OCI-M1 (cell line): ENCODE results near the gene PSMG3.

ENCODE experiments used
- DNase-seq: peaks from one replicate; lab custom pipeline; 2025; lab: John Stamatoyannopoulos, UW

Gene PSMG3

GRCh38 chr7:1569833-1570632 lies at the start of gene PSMG3:
Gene PSMG3, minus strand, starts transcription at chr7:1570032. Its CDS starts 693 bp downstream, at chr7:1569339.
- peak; percentile 87 for DNase-seq

- no peak for DNase-seq
Measured at GRCh38 chr7:1618475-1618874, 48.6 kb upstream of the PSMG3 start.

- DNase-seq, result no peak
Measured at GRCh38 chr7:1617957-1618356, 48.1 kb upstream of the PSMG3 start.

- no peak for DNase-seq
Measured at GRCh38 chr7:1616741-1617140, 46.9 kb upstream of the PSMG3 start.

GRCh38 chr7:1611708-1612241 lies 41.9 kb upstream of the PSMG3 start:
- no peak for DNase-seq

- no peak for DNase-seq
Measured at GRCh38 chr7:1610678-1611302, 41.0 kb upstream of the PSMG3 start.

GRCh38 chr7:1610013-1610677 lies 40.3 kb upstream of the PSMG3 start:
- DNase-seq, result no peak

- DNase-seq, result no peak
Measured at GRCh38 chr7:1609023-1609422, 39.2 kb upstream of the PSMG3 start.

- DNase-seq, result no peak
Measured at GRCh38 chr7:1608318-1608717, 38.5 kb upstream of the PSMG3 start.

- no peak for DNase-seq
Measured at GRCh38 chr7:1607696-1608095, 37.9 kb upstream of the PSMG3 start.

GRCh38 chr7:1607001-1607400 lies 37.2 kb upstream of the PSMG3 start:
- DNase-seq, result no peak

GRCh38 chr7:1604383-1604782 lies 34.6 kb upstream of the PSMG3 start:
- DNase-seq, result no peak

- no peak for DNase-seq
Measured at GRCh38 chr7:1603346-1604225, 33.8 kb upstream of the PSMG3 start.

- DNase-seq, result no peak
Measured at GRCh38 chr7:1602386-1602785, 32.6 kb upstream of the PSMG3 start.

GRCh38 chr7:1601956-1602355 lies 32.1 kb upstream of the PSMG3 start:
- DNase-seq, result no peak

GRCh38 chr7:1599640-1600395 lies 30.0 kb upstream of the PSMG3 start:
- DNase-seq, result no peak

GRCh38 chr7:1598961-1599639 lies 29.3 kb upstream of the PSMG3 start:
- no peak for DNase-seq

- DNase-seq, result no peak
Measured at GRCh38 chr7:1598286-1598685, 28.5 kb upstream of the PSMG3 start.

GRCh38 chr7:1597791-1598190 lies 28.0 kb upstream of the PSMG3 start:
- DNase-seq, result no peak

- DNase-seq, result no peak
Measured at GRCh38 chr7:1597066-1597760, 27.4 kb upstream of the PSMG3 start.
